CD14-positive monocyte (primary cell): ENCODE data around the gene INO80E. TPM values are rescaled to one million over a fixed set of nuclear protein-coding genes. Genes with fewer than 3 reads are reported as not detected.
"Not testable (repeated sequence)": the region's sequence is repeated elsewhere in the genome, so short reads cannot be mapped to it uniquely, and the experiment has no call there.

Source experiments
- DNase-seq, 3 donors: peaks; one replicate each; pipeline ENCODE4 v3.0.0-alpha.2; 2011 to 2022
- H2AFZ ChIP-seq: 2 replicates; pipeline ENCODE4 v1.6.0; 2012; ENCODE audit warnings: mild to moderate bottlenecking, low read depth, low read length, inconsistent platforms; ENCODE audit not compliant: insufficient read depth, poor library complexity, severe bottlenecking
- H3K27ac ChIP-seq, 2 donors: 1 replicate in 1 of 2; 2 replicates in 1 of 2; pipeline ENCODE4 v1.5.1; 2012 to 2013; ENCODE audit warnings: low read length in 2 of 2, control low read depth in 1 of 2, inconsistent platforms in 1 of 2, low read depth in 1 of 2, mild to moderate bottlenecking in 1 of 2
- H3K27me3 ChIP-seq, 2 donors: one replicate each; pipeline versions ENCODE4 v1.6.0 to v1.6.1; 2011 to 2013; ENCODE audit warnings: low read length in 2 of 2; ENCODE audit not compliant: control insufficient read depth in 2 of 2, insufficient read depth in 2 of 2
- H3K36me3 ChIP-seq, 2 donors: replicated peaks in 1 of 2; 1 replicate in 1 of 2; 2 replicates in 1 of 2; pipeline versions ENCODE4 v1.5.1 to v1.6.1; 2012 to 2013; ENCODE audit warnings: low read length in 2 of 2, control low read depth in 1 of 2, inconsistent platforms in 1 of 2, mild to moderate bottlenecking in 1 of 2; ENCODE audit not compliant: insufficient read depth in 2 of 2, control insufficient read depth in 1 of 2
- H3K4me1 ChIP-seq, 2 donors: 1 replicate in 1 of 2; 2 replicates in 1 of 2; pipeline versions ENCODE4 v1.5.1 to v1.6.1; 2012 to 2013; ENCODE audit warnings: low read length in 2 of 2, control low read depth in 1 of 2, inconsistent platforms in 1 of 2, mild to moderate bottlenecking in 1 of 2, moderate library complexity in 1 of 2; ENCODE audit not compliant: insufficient read depth in 2 of 2, control insufficient read depth in 1 of 2
- H3K4me2 ChIP-seq: replicated peaks from 2 replicates; pipeline ENCODE3; 2012; ENCODE audit warnings: low read length, moderate library complexity, mild to moderate bottlenecking; ENCODE audit not compliant: poor library complexity, severe bottlenecking; ENCODE audit errors: extremely low read depth
- H3K4me3 ChIP-seq, 3 experiments: fragments of 200-600 bp in 1 of 3; sonication (generic) in 1 of 3; replicated peaks in 1 of 3; 1 replicate in 2 of 3; 2 replicates in 1 of 3; pipeline ENCODE4 v1.5.1; 2011 to 2013; ENCODE audit warnings: low read length in 3 of 3, mild to moderate bottlenecking in 3 of 3, control low read depth in 2 of 3, low read depth in 2 of 3, inconsistent platforms in 1 of 3, moderate library complexity in 1 of 3
- H3K79me2 ChIP-seq: 2 replicates; pipeline ENCODE4 v1.6.0; 2012; ENCODE audit warnings: mild to moderate bottlenecking, control low read depth, inconsistent platforms, low read length, moderate library complexity; ENCODE audit not compliant: insufficient read depth
- H3K9ac ChIP-seq: 2 replicates; pipeline ENCODE4 v1.6.0; 2017; ENCODE audit warnings: low read length, mild to moderate bottlenecking; ENCODE audit not compliant: insufficient read depth, poor library complexity, severe bottlenecking
- H3K9me3 ChIP-seq, 2 donors: replicated peaks in 1 of 2; 1 replicate in 1 of 2; 2 replicates in 1 of 2; pipeline versions ENCODE4 v1.5.1 to v1.6.1; 2012 to 2013; ENCODE audit warnings: low read length in 2 of 2, control low read depth in 1 of 2; ENCODE audit not compliant: control insufficient read depth in 1 of 2, insufficient read depth in 1 of 2
- H4K20me1 ChIP-seq: 2 replicates; pipeline ENCODE4 v1.6.0; 2012; ENCODE audit warnings: mild to moderate bottlenecking, low read length, control low read depth, moderate library complexity; ENCODE audit not compliant: insufficient read depth
- H3K27ac Mint-ChIP-seq, 7 donors: one replicate each; pipeline ENCODE4 v1.8.0; 2020; ENCODE audit warnings: mild to moderate bottlenecking in 7 of 7, mixed read lengths in 7 of 7, moderate library complexity in 6 of 7, inconsistent platforms in 2 of 7
- H3K27me3 Mint-ChIP-seq, 3 donors: one replicate each; pipeline ENCODE4 v1.8.0; 2021 to 2022; ENCODE audit warnings: low read depth in 3 of 3, mild to moderate bottlenecking in 3 of 3, mixed read lengths in 3 of 3, moderate library complexity in 3 of 3, inconsistent platforms in 1 of 3
- H3K36me3 Mint-ChIP-seq, 2 donors: one replicate each; pipeline ENCODE4 v1.8.0; 2020; ENCODE audit warnings: mixed read lengths in 2 of 2, inconsistent platforms in 1 of 2, mild to moderate bottlenecking in 1 of 2
- H3K4me1 Mint-ChIP-seq: one replicate; pipeline ENCODE4 v1.8.0; 2020; ENCODE audit warnings: mild to moderate bottlenecking, mixed read lengths
- H3K4me3 Mint-ChIP-seq, 2 donors: one replicate each; pipeline ENCODE4 v1.8.0; 2020; ENCODE audit warnings: mild to moderate bottlenecking in 2 of 2, mixed read lengths in 2 of 2, moderate library complexity in 1 of 2
- H3K9me3 Mint-ChIP-seq, 7 donors: one replicate each; pipeline ENCODE4 v1.8.0; 2020 to 2022; ENCODE audit warnings: mixed read lengths in 7 of 7, mild to moderate bottlenecking in 6 of 7, moderate library complexity in 6 of 7, inconsistent platforms in 2 of 7
- CTCF ChIP-seq: fragments of 200-600 bp; IDR thresholded peaks from one replicate; pipeline ENCODE4 v1.8.0; 2022; ENCODE audit warnings: antibody characterized with exemption, mild to moderate bottlenecking
- WGBS: methylation state at CpG from one replicate; pipeline ENCODE4 v1.1.5; 2013; ENCODE audit warnings: missing lambda C conversion rate; ENCODE audit not compliant: insufficient coverage; 5-methylcytosine and 5-hydroxymethylcytosine counted together
- intact Hi-C, 2 donors: fragments of 100-400 bp; cut with micrococcal nuclease; formaldehyde crosslinking; loops; one replicate each; pipeline versions ENCODE4 v1.15.0 to v1.15.1; 2023
- polyA plus RNA-seq, 3 donors: library from polyadenylated mRNA; depleted of rRNA in 1 of 3; unstranded in 2 of 3; stranded (reverse) in 1 of 3; fragments of 300-500 nt in 2 of 3; fragments of >200 nt in 1 of 3; fragmentation: Illumina TruSeq in 2 of 3; gene quantifications; 1 replicate in 2 of 3; 2 replicates in 1 of 3; pipeline ENCODE4 v1.2.3, GENCODE V29; 2012 to 2021

The INO80E gene
- polyA plus RNA-seq, 3 donors = 2.8 to 57.6 (median 3.5) TPM

- H3K4me3 ChIP-seq, intact Hi-C loops, H3K36me3 Mint-ChIP-seq, H3K27ac ChIP-seq, DNase-seq, H3K4me2 ChIP-seq, H3K4me3 Mint-ChIP-seq, H3K4me1 Mint-ChIP-seq, H3K36me3 ChIP-seq, H4K20me1 ChIP-seq, H3K79me2 ChIP-seq, H3K9ac ChIP-seq, H2AFZ ChIP-seq: not testable (repeated sequence)
- Histone ChIP-seq H3K9me3 (peaks cover 0 to 11% of the 10 kb centered on the region in 2 donors), H3K27me3 (peaks cover 13 to 25% of the 10 kb centered on the region in 2 donors), H3K4me1 (peaks cover 8 to 14% of the 10 kb centered on the region in 2 donors)
- WGBS = 93% methylated on average over 5 of the region's 7 CpGs
- Mint-ChIP-seq H3K27me3 (peaks cover 29 to 47% (median 39%) of the 10 kb centered on the region in 3 donors), H3K27ac (peak overlapping the region in 1 of 7 donors; percentile 37), H3K9me3 (peaks cover under 1 to 12% (median 3%) of the 10 kb centered on the region in 7 donors)
Observed at GRCh38 chr16:30015450-30015849, 19.4 kb downstream of the INO80E start.

- TF ChIP-seq CTCF = no peak
- Histone ChIP-seq H3K4me3 (no peak overlapping the region), H4K20me1 (no peaks in the 10 kb centered on the region), H3K27me3 (peaks cover 7 to 16% of the 10 kb centered on the region in 2 donors), H3K27ac (no peak overlapping the region), H3K9ac (no peak overlapping the region), H3K36me3 (no peaks in the 10 kb centered on the region), H3K4me2 (no peak overlapping the region), H3K79me2 (no peaks in the 10 kb centered on the region), H3K9me3 (peaks cover 0 to 5% of the 10 kb centered on the region in 2 donors), H2AFZ (no peak overlapping the region), H3K4me1 (peaks cover 10 to 13% of the 10 kb centered on the region in 2 donors)
- Mint-ChIP-seq H3K4me1 (peaks cover 15% of the 10 kb centered on the region), H3K36me3 (peaks cover 0 to 2% of the 10 kb centered on the region in 2 donors), H3K27me3 (peaks cover 23 to 36% (median 32%) of the 10 kb centered on the region in 3 donors), H3K4me3 (no peak overlapping the region), H3K9me3 (peaks cover 0 to 8% (median 5%) of the 10 kb centered on the region in 7 donors), H3K27ac (peak overlapping the region in 1 of 7 donors; percentile 81)
- 91% methylated on average over 4 of the region's 8 CpGs for WGBS
- intact Hi-C loops = no loop called here
- no peak for DNase-seq
Observed at GRCh38 chr16:30016555-30017276, 20.7 kb downstream of the INO80E start.
